Suprapubic skin (tissue), 4 donors: Measurements from ENCODE around the gene CTSL. TPM values are rescaled to one million over a fixed set of nuclear protein-coding genes. Genes with fewer than 3 reads are reported as not detected.
A peak's percentile ranks its signal among the peaks of the same experiment; 100 is the strongest.

Experiments used
- DNase-seq, 2 donors: peaks; one replicate each; pipeline ENCODE4 v3.0.0-alpha.2; 2019; ENCODE audit warnings: low spot score in 2 of 2
- H3K27ac ChIP-seq: fragments of 200-600 bp; sonication (generic); one replicate; pipeline ENCODE4 v1.5.1; 2019
- H3K27me3 ChIP-seq: fragments of 200-600 bp; sonication (generic); one replicate; pipeline ENCODE4 v1.5.1; 2019
- H3K36me3 ChIP-seq: fragments of 200-600 bp; sonication (generic); one replicate; pipeline ENCODE4 v1.5.1; 2019
- H3K4me1 ChIP-seq: fragments of 200-600 bp; sonication (generic); one replicate; pipeline ENCODE4 v1.5.1; 2019
- H3K4me3 ChIP-seq: fragments of 200-600 bp; sonication (generic); one replicate; pipeline ENCODE4 v1.5.1; 2019; ENCODE audit warnings: mild to moderate bottlenecking
- H3K9me3 ChIP-seq: fragments of 200-600 bp; sonication (generic); one replicate; pipeline ENCODE4 v1.5.1; 2019
- CTCF ChIP-seq, 2 donors: fragments of 200-600 bp in 1 of 2; fragments of 450-650 bp in 1 of 2; sonication (generic) in 1 of 2; IDR thresholded peaks; one replicate each; pipeline ENCODE4 v1.5.1; 2016 to 2019; ENCODE audit warnings: antibody characterized with exemption in 2 of 2, mild to moderate bottlenecking in 1 of 2, moderate library complexity in 1 of 2
- EP300 ChIP-seq: sonication (generic); formaldehyde crosslinking; IDR thresholded peaks from one replicate; pipeline ENCODE4 v1.6.1; 2017; ENCODE audit warnings: antibody characterized with exemption
- POLR2A ChIP-seq, 2 donors: fragments of 450-650 bp; IDR thresholded peaks; one replicate each; pipeline ENCODE4 v1.6.1; 2017; ENCODE audit warnings: antibody characterized with exemption in 2 of 2, mild to moderate bottlenecking in 2 of 2, moderate library complexity in 2 of 2
- POLR2AphosphoS5 ChIP-seq, 3 donors: sonication (generic); formaldehyde crosslinking; IDR thresholded peaks; one replicate each; pipeline ENCODE4 v1.6.1; 2017; ENCODE audit warnings: antibody characterized with exemption in 3 of 3
- WGBS: methylation state at CpG from one replicate; pipeline ENCODE4 v1.1.5; 2018; 5-methylcytosine and 5-hydroxymethylcytosine counted together
- total RNA-seq, 4 donors: library from RNA; depleted of rRNA; stranded (reverse); fragments of >200 nt; gene quantifications; one replicate each; pipeline ENCODE4 v1.1.0, GENCODE V29; 2016

Gene CTSL
- total RNA-seq, 4 donors from 2014 or later, result 24.6 to 36.8 (median 27.8) TPM

GRCh38 chr9:87708546-87708945, 17.4 kb upstream of the CTSL start:
- no peak for TF ChIP-seq POLR2A (IDR thresholded peaks at IDR 0.05)
- TF ChIP-seq EP300, result no peak
- no peak for TF ChIP-seq POLR2AphosphoS5 (IDR thresholded peaks at IDR 0.05)
- no peak for TF ChIP-seq CTCF (IDR thresholded peaks at IDR 0.05)

GRCh38 chr9:87708986-87709728, 16.8 kb upstream of the CTSL start:
- TF ChIP-seq POLR2AphosphoS5 (IDR thresholded peaks at IDR 0.05), result no peak
- TF ChIP-seq CTCF (IDR thresholded peaks at IDR 0.05), result no peak
- no peak for TF ChIP-seq POLR2A (IDR thresholded peaks at IDR 0.05)
- no peak for TF ChIP-seq EP300
- 80% methylated on average over 7 of the region's 7 CpGs for WGBS

More at GRCh38 chr9:87708546-87708945, 17.4 kb upstream of the CTSL start:
- no peak for DNase-seq
- WGBS, result 86% methylated on average over 5 of the region's 5 CpGs
- H3K4me3 ChIP-seq, result no peak overlapping the region
- H3K36me3 ChIP-seq, result peaks cover 14% of the 10 kb centered on the region
- no peaks in the 10 kb centered on the region for H3K27me3 ChIP-seq
- no peak overlapping the region for H3K27ac ChIP-seq
- H3K9me3 ChIP-seq, result no peaks in the 10 kb centered on the region
- peaks cover 14% of the 10 kb centered on the region for H3K4me1 ChIP-seq

GRCh38 chr9:87710443-87710842, 15.5 kb upstream of the CTSL start:
- H3K4me3 ChIP-seq, result no peak overlapping the region
- peaks cover 14% of the 10 kb centered on the region for H3K36me3 ChIP-seq
- H3K4me1 ChIP-seq, result peaks cover 23% of the 10 kb centered on the region
- WGBS, result 85% methylated on average over 5 of the region's 5 CpGs
- no peak overlapping the region for H3K27ac ChIP-seq
- H3K27me3 ChIP-seq, result no peaks in the 10 kb centered on the region
- no peaks in the 10 kb centered on the region for H3K9me3 ChIP-seq
- no peak for TF ChIP-seq POLR2A (IDR thresholded peaks at IDR 0.05)
- no peak for TF ChIP-seq CTCF (IDR thresholded peaks at IDR 0.05)
- no peak for TF ChIP-seq POLR2AphosphoS5 (IDR thresholded peaks at IDR 0.05)
- TF ChIP-seq EP300, result no peak
- DNase-seq, result no peak

More at GRCh38 chr9:87708986-87709728, 16.8 kb upstream of the CTSL start:
- no peaks in the 10 kb centered on the region for H3K27me3 ChIP-seq
- H3K9me3 ChIP-seq, result no peaks in the 10 kb centered on the region
- H3K27ac ChIP-seq, result no peak overlapping the region
- no peak overlapping the region for H3K4me3 ChIP-seq
- DNase-seq, result no peak
- peaks cover 14% of the 10 kb centered on the region for H3K36me3 ChIP-seq
- peaks cover 14% of the 10 kb centered on the region for H3K4me1 ChIP-seq

- 48% methylated on average over 8 of the region's 9 CpGs for WGBS
- DNase-seq, result peak in 1 of 2 donors; percentile 85
- peak overlapping the region; percentile 78 for H3K27ac ChIP-seq
- H3K4me1 ChIP-seq, result peaks cover 23% of the 10 kb centered on the region
- H3K27me3 ChIP-seq, result no peaks in the 10 kb centered on the region
- H3K4me3 ChIP-seq, result no peak overlapping the region
- peaks cover under 1% of the 10 kb centered on the region for H3K36me3 ChIP-seq
- no peaks in the 10 kb centered on the region for H3K9me3 ChIP-seq
- TF ChIP-seq CTCF (IDR thresholded peaks at IDR 0.05) (no peak), POLR2AphosphoS5 (IDR thresholded peaks at IDR 0.05) (peak in 1 of 3 donors; percentile 61), POLR2A (IDR thresholded peaks at IDR 0.05) (no peak), EP300 (no peak)
These were observed 13.8 kb upstream of the CTSL start for GRCh38 chr9:87711857-87712800.
